Measurements from ENCODE around the gene ARHGEF26.

ARHGEF26 gene

GRCh38 chr3:154247806-154248415 lies 126.7 kb downstream of the ARHGEF26 start:
- in situ Hi-C loops (cut with MboI; ENCODE audit: low sequenced_read_pairs) = no loop called here

- in situ Hi-C loops (cut with MboI; ENCODE audit: low sequenced_read_pairs) = no loop called here
These were observed 129.1 kb downstream of the ARHGEF26 start for GRCh38 chr3:154250291-154250690.

- in situ Hi-C loops (cut with MboI; ENCODE audit: low sequenced_read_pairs) = no loop called here
These were observed 130.4 kb downstream of the ARHGEF26 start for GRCh38 chr3:154251610-154252009.

GRCh38 chr3:154252759-154253638 lies 131.8 kb downstream of the ARHGEF26 start:
- in situ Hi-C loops (cut with MboI; ENCODE audit: low sequenced_read_pairs) = no loop called here

GRCh38 chr3:154254527-154254926 lies 133.3 kb downstream of the ARHGEF26 start:
- in situ Hi-C loops (cut with MboI; ENCODE audit: low sequenced_read_pairs) = no loop called here

- in situ Hi-C loops (cut with MboI; ENCODE audit: low sequenced_read_pairs) = no loop called here
These were observed 152.2 kb downstream of the ARHGEF26 start for GRCh38 chr3:154273381-154273780.

GRCh38 chr3:154274348-154274747 lies 153.2 kb downstream of the ARHGEF26 start:
- in situ Hi-C loops (cut with MboI; ENCODE audit: low sequenced_read_pairs) = no loop called here

GRCh38 chr3:154275292-154275691 lies 154.1 kb downstream of the ARHGEF26 start:
- in situ Hi-C loops (cut with MboI; ENCODE audit: low sequenced_read_pairs) = no loop called here

- in situ Hi-C loops (cut with MboI; ENCODE audit: low sequenced_read_pairs) = no loop called here
These were observed 154.8 kb downstream of the ARHGEF26 start for GRCh38 chr3:154275965-154276364.

GRCh38 chr3:154280161-154280560 lies 159.0 kb downstream of the ARHGEF26 start:
- in situ Hi-C loops (cut with MboI; ENCODE audit: low sequenced_read_pairs) = no loop called here

- in situ Hi-C loops (cut with MboI; ENCODE audit: low sequenced_read_pairs) = no loop called here
These were observed 164.0 kb downstream of the ARHGEF26 start for GRCh38 chr3:154285221-154285620.

- in situ Hi-C loops (cut with MboI; ENCODE audit: low sequenced_read_pairs) = no loop called here
These were observed 169.0 kb downstream of the ARHGEF26 start for GRCh38 chr3:154290187-154290586.

- in situ Hi-C loops (cut with MboI; ENCODE audit: low sequenced_read_pairs) = no loop called here
These were observed 172.8 kb downstream of the ARHGEF26 start for GRCh38 chr3:154294016-154294415.

GRCh38 chr3:154301561-154301960 lies 180.4 kb downstream of the ARHGEF26 start:
- in situ Hi-C loops (cut with MboI; ENCODE audit: low sequenced_read_pairs) = no loop called here

GRCh38 chr3:154304116-154304786 lies 183.1 kb downstream of the ARHGEF26 start:
- in situ Hi-C loops (cut with MboI; ENCODE audit: low sequenced_read_pairs) = no loop called here

GRCh38 chr3:154304936-154305335 lies 183.7 kb downstream of the ARHGEF26 start:
- in situ Hi-C loops (cut with MboI; ENCODE audit: low sequenced_read_pairs) = no loop called here

GRCh38 chr3:154307363-154307762 lies 186.2 kb downstream of the ARHGEF26 start:
- in situ Hi-C loops (cut with MboI; ENCODE audit: low sequenced_read_pairs) = no loop called here

All from HL-60/S4 (cell line).